Measurements from ENCODE around the gene SHLD3.
"Not testable (repeated sequence)": the region's sequence is repeated elsewhere in the genome, so short reads cannot be mapped to it uniquely, and the experiment has no call there.

The SHLD3 gene

DNA sequence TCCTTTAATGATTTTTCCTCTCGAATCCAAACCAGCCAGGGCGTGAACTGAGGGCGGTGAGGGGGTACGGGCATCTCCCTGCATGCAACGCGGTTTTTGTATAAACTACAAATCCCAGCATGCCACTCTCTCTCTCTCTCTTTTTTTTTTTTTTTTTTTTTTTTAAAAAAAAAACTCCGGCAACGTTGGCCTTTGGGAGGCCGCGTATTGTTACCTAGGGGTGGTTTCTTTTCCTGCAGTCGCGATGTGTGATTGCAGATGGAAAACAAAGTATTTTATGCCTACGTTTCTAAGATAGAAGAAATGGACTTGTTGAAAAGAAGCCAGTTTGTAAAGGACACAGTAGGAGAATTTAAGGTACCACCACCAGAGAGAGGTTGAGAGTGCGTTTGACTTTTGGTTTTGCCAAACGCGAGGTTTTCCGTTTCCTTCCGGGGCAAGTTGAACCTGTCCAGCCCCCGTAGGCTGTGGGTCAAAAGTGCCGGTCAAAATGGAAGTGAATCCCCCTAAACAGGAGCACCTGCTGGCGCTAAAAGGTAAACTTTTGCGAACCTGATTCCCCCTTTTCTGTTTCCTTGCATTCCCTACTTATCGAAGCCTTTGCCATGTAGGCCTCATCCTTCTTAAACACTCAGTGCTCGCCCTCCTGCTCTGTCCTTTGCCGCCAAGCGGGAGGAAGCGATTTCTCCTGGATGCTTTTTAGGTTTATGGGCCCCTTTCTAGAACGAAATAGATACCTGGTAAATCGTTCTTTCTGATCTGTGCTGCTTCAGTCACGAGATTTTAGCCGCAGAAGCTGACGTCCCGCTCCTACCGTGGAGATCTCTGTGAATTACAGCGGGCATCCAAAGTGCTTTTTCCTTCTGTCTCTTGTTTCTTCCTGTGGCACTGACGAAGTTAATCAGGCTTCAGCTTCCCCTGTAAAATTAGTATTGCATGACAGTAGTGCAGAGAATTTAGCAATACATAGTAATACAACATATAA lies at the start of gene SHLD3, which contains the start of gene TRAPPC13:
Gene SHLD3, plus strand, starts transcription at position 457 of the 985 bp plus-strand sequence. CDS start 4,561 bp downstream, outside the sequence.
Gene TRAPPC13, plus strand, starts transcription at position 457 of the 985 bp plus-strand sequence. Its CDS starts 34 bp downstream, at position 491.
- peak; percentile 57 to 62 for DNase-seq (ENCODE audit: low read depth in 1 of 2, low spot score in 1 of 2)

- no peak for DNase-seq (ENCODE audit: low read depth in 1 of 2, low spot score in 1 of 2)
Measured at GRCh38 chr5:65577141-65577540, 47.7 kb upstream of the SHLD3 start.

DNA sequence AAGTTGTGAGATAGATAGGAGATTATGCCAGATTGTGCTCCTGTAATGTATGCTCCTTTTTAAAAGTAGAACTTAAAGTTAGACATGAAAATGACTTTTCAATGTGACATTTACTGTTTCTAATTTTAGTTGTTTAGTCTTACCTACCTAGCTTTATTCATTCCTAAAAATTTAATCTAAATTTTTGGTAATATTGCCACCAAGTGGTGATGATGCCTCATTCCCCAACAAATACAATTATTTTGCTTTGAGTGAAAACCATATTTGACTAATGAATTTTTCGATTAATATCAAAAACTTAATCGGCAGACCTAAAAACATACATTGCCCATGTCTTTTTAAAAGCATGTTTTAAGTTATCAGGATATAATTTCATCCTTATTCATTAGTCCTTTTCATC lies 36.1 kb upstream of the SHLD3 start:
- no peak for DNase-seq (ENCODE audit: low read depth in 1 of 2, low spot score in 1 of 2)

GRCh38 chr5:65601761-65602160 lies 23.1 kb upstream of the SHLD3 start:
- DNase-seq (ENCODE audit: low read depth in 1 of 2, low spot score in 1 of 2), result not testable (repeated sequence)

DNA sequence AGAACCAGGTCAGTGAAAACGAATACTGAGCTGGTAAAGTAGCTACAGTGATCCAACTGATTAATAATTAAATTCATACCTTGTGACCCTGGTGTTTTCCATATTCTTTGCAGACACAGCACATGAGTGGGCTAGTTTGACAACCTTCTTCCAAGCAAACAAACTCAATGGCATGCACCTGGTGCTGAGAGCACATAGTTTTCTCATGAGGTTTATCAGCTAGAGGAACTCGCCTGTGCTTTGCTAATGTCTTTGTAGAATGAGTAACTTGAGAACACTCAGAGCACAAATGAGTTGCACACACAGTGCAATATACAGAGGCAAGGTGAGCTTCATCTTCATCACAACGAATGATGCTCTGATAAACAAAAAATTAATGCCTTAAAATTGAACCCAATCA lies 13.3 kb upstream of the SHLD3 start:
- no peak for DNase-seq (ENCODE audit: low read depth in 1 of 2, low spot score in 1 of 2)

- DNase-seq (ENCODE audit: low read depth in 1 of 2, low spot score in 1 of 2), result no peak
Measured at GRCh38 chr5:65612298-65612907, 12.4 kb upstream of the SHLD3 start.

- DNase-seq (ENCODE audit: low read depth in 1 of 2, low spot score in 1 of 2), result no peak
Measured at GRCh38 chr5:65620021-65620420, 4.8 kb upstream of the SHLD3 start.

DNA sequence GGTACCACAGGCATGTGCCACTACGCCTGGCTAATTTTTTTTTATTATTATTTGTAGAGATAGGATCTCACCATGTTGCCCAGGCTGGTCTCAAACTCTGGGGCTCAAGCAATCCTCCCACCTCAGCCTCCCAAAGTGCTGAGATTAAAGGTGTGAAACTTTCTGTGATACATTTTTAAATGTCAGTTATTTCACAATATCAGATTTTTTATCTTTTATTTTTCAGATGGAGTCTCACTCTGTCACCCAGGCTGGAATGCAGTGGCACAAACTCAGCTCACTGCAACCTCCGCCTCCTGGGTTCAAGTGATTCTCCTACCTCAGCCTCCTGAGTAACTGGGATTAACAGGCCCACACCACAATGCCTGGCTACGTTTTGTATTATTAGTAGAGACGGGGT lies 2.9 kb upstream of the SHLD3 start:
- not testable (repeated sequence) for DNase-seq (ENCODE audit: low read depth in 1 of 2, low spot score in 1 of 2)

DNA sequence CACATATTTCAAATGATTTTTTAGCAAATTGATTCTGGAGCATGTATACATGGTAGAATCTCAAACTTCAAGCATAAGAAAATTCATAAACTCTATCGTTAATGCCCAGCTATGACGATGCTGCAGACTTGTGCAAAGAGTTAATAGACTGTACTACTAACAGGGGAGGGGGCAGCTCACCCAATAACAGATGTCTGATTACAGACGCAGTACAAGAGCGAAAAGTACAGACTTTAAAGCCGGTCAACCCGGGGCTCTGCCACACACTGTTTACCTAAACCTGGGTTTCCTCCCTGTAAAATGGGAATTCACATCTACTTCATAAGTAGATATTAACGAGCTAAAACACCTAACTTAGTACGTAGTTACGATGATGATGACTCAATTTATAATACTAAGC lies 1.3 kb upstream of the SHLD3 start:
- DNase-seq (ENCODE audit: low read depth in 1 of 2, low spot score in 1 of 2), result no peak

DNA sequence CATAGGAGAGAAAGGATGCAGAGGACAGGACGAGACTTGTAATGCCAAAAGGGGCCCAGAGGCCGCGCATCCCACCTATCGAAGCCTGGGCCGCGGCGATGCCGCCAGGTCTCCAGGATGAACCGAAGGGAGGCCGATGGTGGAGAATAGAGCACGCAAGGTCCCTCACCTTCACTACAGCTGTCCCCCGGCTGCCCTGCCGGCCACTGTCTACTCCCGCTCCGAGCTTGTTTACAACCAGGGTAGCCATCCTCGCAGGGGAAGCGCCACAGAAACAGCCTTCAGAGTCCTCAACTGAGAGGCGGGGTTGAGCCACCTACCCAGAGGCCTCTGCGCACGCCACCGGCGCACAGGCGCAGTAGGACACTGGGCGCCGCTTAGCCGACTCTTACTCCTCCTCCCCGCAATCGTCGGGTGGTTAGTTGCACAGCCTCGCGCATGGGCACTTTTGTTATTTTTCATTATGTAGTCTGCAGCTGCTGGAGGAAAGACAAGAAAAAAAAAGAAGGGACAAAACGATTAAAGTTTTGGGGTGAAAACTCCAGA lies 729 bp upstream of the SHLD3 start, which contains the start of gene TRIM23:
Gene TRIM23, minus strand, starts transcription at position 309 of the 546 bp plus-strand sequence. Its CDS starts 59 bp downstream, at position 250.
- DNase-seq (ENCODE audit: low read depth in 1 of 2, low spot score in 1 of 2), result peak; percentile 77 to 78

DNA sequence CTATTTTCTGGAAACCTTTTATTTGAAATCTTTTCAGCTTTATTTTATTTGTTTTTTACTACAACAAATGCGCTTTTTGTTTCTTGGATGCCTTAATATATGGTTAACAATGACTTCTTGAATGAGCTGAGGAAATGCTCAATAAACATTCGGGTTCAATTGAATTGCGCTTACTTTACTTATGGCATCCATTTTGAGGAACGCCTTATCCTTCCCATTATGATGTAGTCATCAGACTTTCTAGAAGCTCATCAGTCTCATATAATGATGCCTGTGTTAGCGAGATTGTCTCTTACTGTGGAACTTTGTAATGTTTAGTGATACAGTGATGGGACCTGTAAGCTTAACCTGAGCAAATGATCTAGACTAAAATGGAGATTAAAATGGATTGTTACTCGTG lies 916 bp downstream of the SHLD3 start:
- no peak for DNase-seq (ENCODE audit: low read depth in 1 of 2, low spot score in 1 of 2)

GRCh38 chr5:65630981-65631380 lies 6.2 kb downstream of the SHLD3 start:
- DNase-seq (ENCODE audit: low read depth in 1 of 2, low spot score in 1 of 2), result no peak

GRCh38 chr5:65640240-65640639 lies 15.4 kb downstream of the SHLD3 start:
- no peak for DNase-seq (ENCODE audit: low read depth in 1 of 2, low spot score in 1 of 2)

GRCh38 chr5:65646938-65647337 lies 22.1 kb downstream of the SHLD3 start:
- DNase-seq (ENCODE audit: low read depth in 1 of 2, low spot score in 1 of 2), result no peak

DNA sequence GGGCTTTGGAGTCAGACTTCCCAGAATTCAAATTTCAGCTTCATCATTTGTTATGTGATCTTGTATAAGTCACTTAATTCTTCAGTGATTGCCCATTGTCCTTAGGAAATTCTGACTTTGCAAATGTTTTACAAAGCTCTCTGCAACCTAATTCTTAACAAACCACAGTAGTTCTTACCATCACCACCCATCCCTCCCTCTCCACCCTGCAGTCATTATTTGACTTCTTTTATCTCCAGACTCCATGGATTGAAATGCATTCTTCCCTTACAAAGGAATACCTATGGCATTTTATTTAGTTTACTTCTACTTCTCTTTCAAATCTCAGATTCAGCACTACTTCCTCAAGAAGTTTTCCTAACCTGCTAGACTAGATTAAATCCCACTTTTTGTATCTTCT lies 23.1 kb downstream of the SHLD3 start:
- no peak for DNase-seq (ENCODE audit: low read depth in 1 of 2, low spot score in 1 of 2)

GRCh38 chr5:65651144-65651543 lies 26.3 kb downstream of the SHLD3 start:
- DNase-seq (ENCODE audit: low read depth in 1 of 2, low spot score in 1 of 2), result no peak

- DNase-seq (ENCODE audit: low read depth in 1 of 2, low spot score in 1 of 2), result no peak
Measured at GRCh38 chr5:65654713-65655112, 29.9 kb downstream of the SHLD3 start.

- DNase-seq (ENCODE audit: low read depth in 1 of 2, low spot score in 1 of 2), result no peak
Measured at GRCh38 chr5:65663804-65664521, 39.1 kb downstream of the SHLD3 start.

GRCh38 chr5:65668696-65669095 lies 43.9 kb downstream of the SHLD3 start:
- DNase-seq (ENCODE audit: low read depth in 1 of 2, low spot score in 1 of 2), result no peak

DNA sequence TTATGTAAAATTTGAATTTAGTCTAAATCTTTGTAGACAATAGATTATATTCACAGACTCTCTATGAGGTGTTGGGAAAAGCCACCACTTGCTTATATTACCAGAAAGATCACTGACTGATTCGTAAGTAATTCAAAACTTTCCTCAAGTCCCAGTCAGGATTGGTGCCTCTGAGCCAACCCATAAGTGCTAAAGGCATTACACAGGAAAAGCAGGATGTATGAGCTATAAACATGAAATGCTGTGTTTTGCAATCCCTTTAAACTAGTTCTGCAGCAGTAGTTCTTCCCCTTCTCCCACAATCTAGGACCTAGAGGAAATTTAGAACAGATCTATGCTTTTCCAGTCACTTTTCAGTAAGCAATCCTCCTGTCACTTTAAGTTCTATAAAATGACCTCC lies 48.0 kb downstream of the SHLD3 start:
- DNase-seq (ENCODE audit: low read depth in 1 of 2, low spot score in 1 of 2), result no peak

DNA sequence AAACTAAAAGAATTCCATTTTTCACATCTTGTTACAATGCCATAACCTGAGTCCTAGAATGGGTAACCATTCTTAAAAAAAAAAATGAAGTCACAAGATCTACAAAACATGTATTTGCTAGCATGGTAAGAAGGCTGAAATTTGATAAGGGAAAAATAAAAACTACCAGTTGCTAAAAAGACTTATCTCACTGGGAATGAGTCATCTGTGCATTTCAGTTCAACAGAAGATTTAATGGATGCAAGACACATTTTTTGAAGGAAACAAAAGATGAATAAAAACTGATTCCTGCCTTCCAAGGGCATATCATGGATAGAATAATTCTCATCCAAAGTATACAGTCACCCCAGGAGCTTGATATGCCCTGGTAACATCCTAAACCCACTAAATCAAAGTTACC lies 49.9 kb downstream of the SHLD3 start:
- no peak for DNase-seq (ENCODE audit: low read depth in 1 of 2, low spot score in 1 of 2)
